Osteocyte (in vitro differentiated cells): ENCODE results near the gene BNIP5. TPM values are rescaled to one million over a fixed set of nuclear protein-coding genes. Genes with fewer than 3 reads are reported as not detected.

Experiments used
- DNase-seq: peaks from one replicate; pipeline ENCODE4 v3.0.0; 2021; ENCODE audit warnings: mixed read lengths; ENCODE audit not compliant: unreplicated experiment; ENCODE audit errors: extremely low spot score
- H3K27ac Mint-ChIP-seq: one replicate; pipeline ENCODE4 v1.8.0; 2021; ENCODE audit warnings: mild to moderate bottlenecking, mixed read lengths; ENCODE audit not compliant: unreplicated experiment
- H3K27me3 Mint-ChIP-seq: one replicate; pipeline ENCODE4 v1.8.0; 2021; ENCODE audit warnings: mixed read lengths; ENCODE audit not compliant: unreplicated experiment
- H3K36me3 Mint-ChIP-seq: one replicate; pipeline ENCODE4 v1.8.0; 2021; ENCODE audit warnings: mixed read lengths; ENCODE audit not compliant: unreplicated experiment
- H3K4me1 Mint-ChIP-seq: one replicate; pipeline ENCODE4 v1.8.0; 2021; ENCODE audit warnings: mixed read lengths; ENCODE audit not compliant: unreplicated experiment
- H3K4me3 Mint-ChIP-seq: one replicate; pipeline ENCODE4 v1.8.0; 2021; ENCODE audit warnings: mild to moderate bottlenecking, moderate library complexity, mixed read lengths; ENCODE audit not compliant: unreplicated experiment
- H3K9me3 Mint-ChIP-seq: one replicate; pipeline ENCODE4 v1.8.0; 2021; ENCODE audit warnings: mixed read lengths; ENCODE audit not compliant: unreplicated experiment
- total RNA-seq: library from RNA; stranded (reverse); gene quantifications from 2 replicates; pipeline ENCODE4 v1.2.1, GENCODE V29; 2021
- TF ChIP-seq, protein P1 (sequence below): fragments of 200-600 bp; sonication (generic); IDR thresholded peaks from 2 replicates; pipeline ENCODE4 v1.5.0; 2021; ENCODE audit warnings: antibody characterized with exemption, mild to moderate bottlenecking, moderate library complexity

BNIP5 gene
- total RNA-seq, 1 donor from 2014 or later: not detected

DNA sequence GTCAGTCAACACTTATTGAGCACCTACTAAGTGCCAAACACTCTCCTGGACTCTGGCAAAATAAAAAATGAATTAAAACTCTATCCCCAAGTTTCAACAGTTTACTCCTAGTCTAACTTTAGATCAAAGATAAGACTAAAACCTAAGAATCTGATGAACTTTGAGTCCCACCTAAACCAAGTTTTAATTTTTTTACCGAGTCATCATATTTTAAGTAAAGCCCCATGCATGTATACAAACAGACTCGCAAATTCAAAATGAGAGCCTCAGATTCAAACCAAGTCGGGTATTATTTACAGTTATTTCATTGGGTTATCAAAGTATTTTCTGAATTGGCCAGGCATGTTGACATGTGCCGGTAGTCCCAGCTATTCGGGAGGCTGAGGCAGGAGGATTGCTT is 28.2 kb downstream of the BNIP5 start:
- no peak overlapping the region for H3K27ac Mint-ChIP-seq
- H3K4me1 Mint-ChIP-seq: no peaks in the 10 kb centered on the region
- no peak for DNase-seq
- no peak overlapping the region for H3K4me3 Mint-ChIP-seq
- TF ChIP-seq, protein P1, sequence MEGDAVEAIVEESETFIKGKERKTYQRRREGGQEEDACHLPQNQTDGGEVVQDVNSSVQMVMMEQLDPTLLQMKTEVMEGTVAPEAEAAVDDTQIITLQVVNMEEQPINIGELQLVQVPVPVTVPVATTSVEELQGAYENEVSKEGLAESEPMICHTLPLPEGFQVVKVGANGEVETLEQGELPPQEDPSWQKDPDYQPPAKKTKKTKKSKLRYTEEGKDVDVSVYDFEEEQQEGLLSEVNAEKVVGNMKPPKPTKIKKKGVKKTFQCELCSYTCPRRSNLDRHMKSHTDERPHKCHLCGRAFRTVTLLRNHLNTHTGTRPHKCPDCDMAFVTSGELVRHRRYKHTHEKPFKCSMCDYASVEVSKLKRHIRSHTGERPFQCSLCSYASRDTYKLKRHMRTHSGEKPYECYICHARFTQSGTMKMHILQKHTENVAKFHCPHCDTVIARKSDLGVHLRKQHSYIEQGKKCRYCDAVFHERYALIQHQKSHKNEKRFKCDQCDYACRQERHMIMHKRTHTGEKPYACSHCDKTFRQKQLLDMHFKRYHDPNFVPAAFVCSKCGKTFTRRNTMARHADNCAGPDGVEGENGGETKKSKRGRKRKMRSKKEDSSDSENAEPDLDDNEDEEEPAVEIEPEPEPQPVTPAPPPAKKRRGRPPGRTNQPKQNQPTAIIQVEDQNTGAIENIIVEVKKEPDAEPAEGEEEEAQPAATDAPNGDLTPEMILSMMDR: no peak
- H3K27me3 Mint-ChIP-seq: peaks cover 33% of the 10 kb centered on the region
- no peaks in the 10 kb centered on the region for H3K9me3 Mint-ChIP-seq
- H3K36me3 Mint-ChIP-seq: no peaks in the 10 kb centered on the region

DNA sequence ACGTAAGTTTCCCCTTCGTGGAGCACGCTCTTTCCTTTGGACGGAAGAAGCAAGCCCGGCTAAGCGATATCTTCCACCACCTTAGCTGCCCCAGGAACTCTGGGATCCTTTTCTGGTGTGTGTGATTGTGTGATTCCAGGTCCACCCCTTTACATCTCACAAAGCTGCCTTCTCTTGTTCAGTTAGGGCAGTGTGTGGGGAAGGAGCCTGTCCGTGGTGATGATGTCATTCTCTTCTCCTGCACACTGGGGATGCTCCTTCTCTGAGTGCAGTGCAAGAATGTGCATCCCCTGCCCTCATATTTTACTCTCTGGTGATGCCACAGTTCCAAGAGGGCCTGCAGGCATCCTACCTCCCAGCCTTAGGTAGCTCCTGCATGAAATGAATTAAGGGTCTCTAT is 30.3 kb downstream of the BNIP5 start:
- no peak for DNase-seq
- no peaks in the 10 kb centered on the region for H3K36me3 Mint-ChIP-seq
- H3K27me3 Mint-ChIP-seq: peaks cover 29% of the 10 kb centered on the region
- H3K27ac Mint-ChIP-seq: no peak overlapping the region
- H3K4me3 Mint-ChIP-seq: no peak overlapping the region
- TF ChIP-seq, protein P1: no peak
- H3K9me3 Mint-ChIP-seq: no peaks in the 10 kb centered on the region
- H3K4me1 Mint-ChIP-seq: no peaks in the 10 kb centered on the region

DNA sequence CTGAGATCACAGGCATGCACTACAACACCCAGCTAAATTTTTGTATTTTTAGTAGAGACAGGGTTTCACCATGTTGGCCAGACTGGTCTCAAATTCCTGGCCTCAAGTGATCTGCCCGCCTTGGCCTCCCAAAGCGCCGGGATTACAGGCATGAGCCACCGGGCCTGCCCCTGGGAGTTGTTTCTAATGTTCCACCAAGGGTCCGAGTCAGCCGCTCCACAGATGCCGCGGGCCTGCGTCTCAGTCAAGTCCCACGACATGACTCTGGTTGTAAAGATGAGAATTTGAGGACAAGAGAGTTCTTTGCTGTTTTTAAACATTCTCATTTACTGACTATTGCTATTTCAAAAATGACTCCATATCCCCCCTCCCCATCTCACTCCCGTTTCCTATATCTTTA is 30.8 kb downstream of the BNIP5 start:
- no peak for DNase-seq
- no peaks in the 10 kb centered on the region for H3K36me3 Mint-ChIP-seq
- H3K9me3 Mint-ChIP-seq: no peaks in the 10 kb centered on the region
- H3K27me3 Mint-ChIP-seq: peaks cover 27% of the 10 kb centered on the region
- H3K4me3 Mint-ChIP-seq: no peak overlapping the region
- TF ChIP-seq, protein P1: no peak
- no peaks in the 10 kb centered on the region for H3K4me1 Mint-ChIP-seq
- no peak overlapping the region for H3K27ac Mint-ChIP-seq

DNA sequence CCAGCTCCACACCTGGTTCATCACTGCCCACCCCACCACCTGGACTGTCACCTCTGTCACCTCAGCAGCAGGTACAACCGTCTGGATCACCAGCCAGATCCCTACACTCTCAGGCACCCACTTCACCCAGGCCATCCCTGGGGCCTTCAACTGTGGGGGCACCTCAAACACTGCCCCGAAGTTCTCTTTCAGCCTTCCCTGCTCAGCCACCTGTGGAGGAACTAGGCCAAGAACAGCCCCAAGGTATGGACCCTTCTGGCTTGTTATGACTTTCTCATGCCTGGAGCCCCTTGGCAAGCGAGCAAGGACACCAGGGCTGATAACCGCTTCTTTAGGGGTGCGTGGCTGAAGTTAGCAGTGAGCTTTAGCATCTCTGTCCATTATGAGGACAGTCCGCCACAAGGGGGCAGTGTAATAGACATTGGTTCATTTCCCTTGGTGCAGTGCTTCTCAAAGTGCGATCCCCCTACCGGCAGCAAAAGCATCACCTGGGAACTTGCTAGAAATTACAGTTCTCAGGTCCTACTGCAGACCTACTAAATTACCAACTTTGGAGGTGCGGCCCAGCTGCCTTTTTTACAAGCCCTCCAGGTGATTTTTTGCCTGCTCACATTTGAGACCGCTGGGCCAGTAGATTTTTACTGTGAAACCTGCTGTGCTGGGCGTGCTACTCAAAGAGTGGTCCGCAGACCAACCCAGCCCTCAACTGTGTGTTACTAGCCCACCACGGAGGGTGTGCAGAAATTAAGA is 34.3 kb downstream of the BNIP5 start:
- Mint-ChIP-seq H3K9me3 (no peaks in the 10 kb centered on the region), H3K27me3 (peaks cover 36% of the 10 kb centered on the region), H3K4me1 (no peaks in the 10 kb centered on the region), H3K4me3 (no peak overlapping the region), H3K36me3 (no peaks in the 10 kb centered on the region), H3K27ac (no peak overlapping the region)
- peak; percentile 93 for DNase-seq
- TF ChIP-seq, protein P1: peak; percentile 95

DNA sequence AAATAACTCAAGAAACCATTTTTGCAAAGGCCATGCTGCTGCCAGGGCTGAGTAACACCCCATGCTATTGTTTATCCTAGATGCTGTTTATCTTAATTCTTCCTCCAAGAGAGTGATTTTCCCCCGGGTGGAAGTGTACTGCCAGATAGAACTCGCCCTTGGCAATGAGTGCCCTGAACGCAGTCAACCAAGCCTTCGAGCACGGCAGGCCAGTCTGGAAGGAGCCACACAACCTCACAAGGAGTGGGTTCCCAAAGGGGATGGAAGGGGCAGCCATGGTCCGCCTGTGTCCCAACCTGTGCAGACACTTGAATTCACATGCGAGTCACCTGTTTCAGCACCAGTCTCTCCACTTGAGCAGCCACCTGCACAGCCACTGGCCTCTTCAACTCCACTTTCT is 34.9 kb downstream of the BNIP5 start:
- no peak overlapping the region for H3K4me3 Mint-ChIP-seq
- TF ChIP-seq, protein P1: no peak
- no peaks in the 10 kb centered on the region for H3K4me1 Mint-ChIP-seq
- no peak for DNase-seq
- no peak overlapping the region for H3K27ac Mint-ChIP-seq
- H3K27me3 Mint-ChIP-seq: peaks cover 42% of the 10 kb centered on the region
- no peaks in the 10 kb centered on the region for H3K9me3 Mint-ChIP-seq
- no peaks in the 10 kb centered on the region for H3K36me3 Mint-ChIP-seq
